Mesendoderm (in vitro differentiated cells): ENCODE data around the gene MEN1. TPM values are rescaled to one million over a fixed set of nuclear protein-coding genes. Genes with fewer than 3 reads are reported as not detected.
A peak's percentile ranks its signal among the peaks of the same experiment; 100 is the strongest.

Source experiments
- DNase-seq: peaks from one replicate; pipeline ENCODE4 v3.0.0; 2013
- H2AK5ac ChIP-seq: 2 replicates; pipeline ENCODE4 v1.6.1; 2013; ENCODE audit warnings: low read length, inconsistent platforms
- H2BK120ac ChIP-seq: 2 replicates; pipeline ENCODE4 v1.6.1; 2013; ENCODE audit warnings: low read depth, mild to moderate bottlenecking, low read length, moderate library complexity, mixed read lengths
- H2BK15ac ChIP-seq: replicated peaks from 2 replicates; pipeline ENCODE4 v1.6.1; 2013; ENCODE audit warnings: low read depth, mild to moderate bottlenecking, moderate library complexity
- H2BK5ac ChIP-seq: 2 replicates; pipeline ENCODE4 v1.6.1; 2013; ENCODE audit warnings: low read length, inconsistent platforms
- H3K18ac ChIP-seq: 2 replicates; pipeline ENCODE4 v1.6.1; 2013; ENCODE audit warnings: mild to moderate bottlenecking, low read length, mixed read lengths
- H3K23ac ChIP-seq: one replicate; pipeline ENCODE4 v1.6.1; 2013; ENCODE audit warnings: low read length
- H3K27ac ChIP-seq: 2 replicates; pipeline ENCODE4 v1.5.1; 2013; ENCODE audit warnings: low read depth, mild to moderate bottlenecking, inconsistent platforms, low read length, moderate library complexity
- H3K27me3 ChIP-seq: 2 replicates; pipeline ENCODE4 v1.6.1; 2013; ENCODE audit warnings: low read length, control low read depth, mild to moderate bottlenecking, inconsistent platforms; ENCODE audit not compliant: insufficient read depth, poor library complexity
- H3K36me3 ChIP-seq: 2 replicates; pipeline ENCODE4 v1.6.1; 2013; ENCODE audit warnings: low read length, inconsistent platforms; ENCODE audit not compliant: control insufficient read depth, insufficient read depth
- H3K4ac ChIP-seq: one replicate; pipeline ENCODE4 v1.6.1; 2013; ENCODE audit warnings: low read depth, mild to moderate bottlenecking, low read length, moderate library complexity
- H3K4me1 ChIP-seq: 2 replicates; pipeline ENCODE4 v1.6.1; 2013; ENCODE audit warnings: low read depth, low read length, inconsistent platforms; ENCODE audit not compliant: control insufficient read depth
- H3K4me2 ChIP-seq: 2 replicates; pipeline ENCODE4 v1.6.1; 2013; ENCODE audit warnings: low read length
- H3K4me3 ChIP-seq: 2 replicates; pipeline ENCODE4 v1.5.1; 2013; ENCODE audit warnings: mild to moderate bottlenecking, low read length
- H3K56ac ChIP-seq: one replicate; pipeline ENCODE4 v1.6.1; 2013; ENCODE audit warnings: low read length
- H3K79me1 ChIP-seq: 2 replicates; pipeline ENCODE4 v1.6.1; 2013; ENCODE audit warnings: low read length, inconsistent platforms
- H3K79me2 ChIP-seq: 2 replicates; pipeline ENCODE4 v1.6.1; 2013; ENCODE audit warnings: mild to moderate bottlenecking, low read length; ENCODE audit not compliant: control insufficient read depth, insufficient read depth
- H3K9ac ChIP-seq: 2 replicates; pipeline ENCODE4 v1.6.1; 2013; ENCODE audit warnings: low read length, inconsistent platforms
- H4K5ac ChIP-seq: one replicate; pipeline ENCODE4 v1.6.1; 2013; ENCODE audit warnings: low read length
- H4K8ac ChIP-seq: one replicate; pipeline ENCODE4 v1.6.1; 2013; ENCODE audit warnings: low read depth, mild to moderate bottlenecking, control low read depth, low read length, moderate library complexity
- WGBS: extraction: QIAGEN DNeasy Blood & Tissue Kit; methylation state at CpG from one replicate; pipeline ENCODE4 v1.1.7; 2013; ENCODE audit warnings: low lambda C conversion rate, missing lambda C conversion rate; ENCODE audit not compliant: insufficient coverage; ENCODE audit errors: extremely low coverage; 5-methylcytosine and 5-hydroxymethylcytosine counted together
- polyA plus RNA-seq, 2 experiments: library from polyadenylated mRNA; stranded (reverse); fragments of 200-250 nt; gene quantifications; one replicate each; pipeline ENCODE4 v1.2.3, GENCODE V29; 2013

MEN1 gene
- 46.1 TPM for polyA plus RNA-seq (2013, experiment 1 of 2)
- 44.6 TPM for polyA plus RNA-seq (2013, experiment 2 of 2)

DNA sequence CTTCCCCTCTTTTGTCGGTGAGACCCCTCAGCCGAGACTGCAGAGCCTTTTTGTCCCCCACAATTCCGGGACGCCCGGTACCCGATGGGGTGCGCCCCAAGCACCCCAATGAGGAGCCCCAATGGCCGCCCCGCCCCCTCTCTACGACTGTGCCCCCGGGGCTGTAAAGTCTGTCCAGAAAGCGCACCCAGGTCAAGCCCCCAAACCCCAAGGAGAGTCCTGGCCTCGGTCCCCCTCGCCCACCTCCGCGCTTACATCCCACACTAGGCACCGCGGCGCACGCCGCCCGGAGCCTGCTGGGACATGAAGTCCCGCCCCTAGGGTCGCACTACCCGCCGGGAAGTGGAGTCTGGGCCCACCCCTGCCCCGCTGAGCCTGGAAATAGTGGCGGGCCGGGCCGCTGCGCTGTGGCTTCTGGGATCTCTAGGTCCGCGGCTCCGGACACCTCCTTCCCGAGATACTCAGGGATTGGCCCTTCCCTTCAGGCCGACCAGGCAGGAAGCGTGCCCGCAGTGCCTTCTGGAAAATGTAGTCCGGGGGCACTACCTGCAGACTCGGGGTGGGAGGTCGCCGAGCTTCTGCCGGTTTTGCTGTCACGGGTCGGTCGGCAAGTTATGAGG is at the start of gene MEN1:
Gene MEN1 (minus strand): TSS at position 281 of the 620 bp plus-strand sequence. CDS start 442 bp downstream, outside the sequence.
- no peak within 1 kb of the TSS for H2BK15ac ChIP-seq
- peaks cover 1% of the 10 kb centered on the region for H3K36me3 ChIP-seq
- H3K4me3 ChIP-seq: peak within 1 kb of the TSS; percentile 80
- DNase-seq: peak; percentile 99
- H2AK5ac ChIP-seq: no peak within 1 kb of the TSS
- H4K5ac ChIP-seq: no peak within 1 kb of the TSS
- peaks cover 3% of the 10 kb centered on the region for H3K79me2 ChIP-seq
- no CpG with 5 or more reads among the region's 46 CpGs for WGBS
- H3K4me2 ChIP-seq: peak within 1 kb of the TSS; percentile 95
- H3K79me1 ChIP-seq: peaks cover 5% of the 10 kb centered on the region
- H3K23ac ChIP-seq: no peak within 1 kb of the TSS
- H4K8ac ChIP-seq: no peak within 1 kb of the TSS
- H3K18ac ChIP-seq: peak within 1 kb of the TSS; percentile 44
- H3K56ac ChIP-seq: peak within 1 kb of the TSS; percentile 86
- no peak within 1 kb of the TSS for H2BK120ac ChIP-seq
- H3K4ac ChIP-seq: peak within 1 kb of the TSS; percentile 78
- H3K4me1 ChIP-seq: peaks cover 3% of the 10 kb centered on the region
- no peak within 1 kb of the TSS for H2BK5ac ChIP-seq
- H3K9ac ChIP-seq: peak within 1 kb of the TSS; percentile 76
- H3K27ac ChIP-seq: no peak within 1 kb of the TSS
- no peaks in the 10 kb centered on the region for H3K27me3 ChIP-seq

DNA sequence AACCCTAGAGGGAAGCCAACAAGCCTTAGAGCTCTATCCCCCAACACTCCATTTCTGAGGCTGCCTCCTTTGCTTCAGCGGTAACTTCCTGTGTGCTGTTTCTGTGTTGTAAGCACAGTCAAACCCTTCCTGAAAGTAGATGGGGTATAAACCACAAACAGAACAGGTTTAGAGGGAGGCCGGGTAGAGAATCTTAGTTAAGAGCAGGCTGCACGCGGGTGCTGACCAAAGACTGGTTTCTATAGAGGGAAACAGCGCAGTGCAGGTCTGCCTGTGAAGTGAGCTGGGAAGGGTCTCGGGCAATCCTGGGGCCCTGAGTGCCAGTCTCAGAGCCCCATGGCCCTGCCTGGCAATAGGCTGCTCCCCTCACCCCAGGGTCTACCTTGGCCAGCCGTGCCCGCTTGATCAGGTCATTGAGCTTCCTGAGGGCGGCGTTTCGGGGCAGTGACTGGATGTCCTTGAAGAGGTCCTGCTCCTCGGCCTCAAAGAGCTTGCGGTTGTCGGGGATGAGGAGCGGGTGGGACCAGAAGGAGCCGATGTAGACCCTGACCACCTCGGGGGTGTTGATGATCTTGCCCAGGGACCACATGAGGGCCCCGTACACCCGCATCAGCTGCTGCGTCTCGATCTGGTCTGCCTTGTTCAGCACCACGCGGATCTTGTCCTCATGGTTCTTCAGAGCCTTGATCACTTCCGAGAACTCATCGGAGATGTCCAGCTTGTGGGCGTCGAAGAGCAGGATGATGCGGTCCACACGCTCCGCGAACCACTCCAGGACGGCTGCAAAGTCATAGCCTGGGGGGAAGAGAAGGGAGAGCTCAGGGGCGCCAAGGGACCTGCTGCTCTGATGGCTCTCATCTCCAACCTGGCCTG is 49.4 kb upstream of the MEN1 start:
- Histone ChIP-seq H3K4me2 (no peak overlapping the region), H2BK15ac (no peak overlapping the region), H3K79me2 (no peaks in the 10 kb centered on the region), H2BK120ac (no peak overlapping the region), H4K8ac (no peak overlapping the region), H3K4me3 (no peak overlapping the region), H2AK5ac (no peak overlapping the region), H3K4me1 (no peaks in the 10 kb centered on the region), H3K27me3 (no peaks in the 10 kb centered on the region), H3K56ac (no peak overlapping the region), H2BK5ac (no peak overlapping the region), H3K4ac (no peak overlapping the region), H3K27ac (no peak overlapping the region), H3K9ac (no peak overlapping the region), H3K23ac (no peak overlapping the region), H3K79me1 (no peaks in the 10 kb centered on the region), H3K18ac (no peak overlapping the region), H3K36me3 (no peaks in the 10 kb centered on the region), H4K5ac (no peak overlapping the region)
- no peak for DNase-seq
- no CpG with 5 or more reads among the region's 33 CpGs for WGBS

DNA sequence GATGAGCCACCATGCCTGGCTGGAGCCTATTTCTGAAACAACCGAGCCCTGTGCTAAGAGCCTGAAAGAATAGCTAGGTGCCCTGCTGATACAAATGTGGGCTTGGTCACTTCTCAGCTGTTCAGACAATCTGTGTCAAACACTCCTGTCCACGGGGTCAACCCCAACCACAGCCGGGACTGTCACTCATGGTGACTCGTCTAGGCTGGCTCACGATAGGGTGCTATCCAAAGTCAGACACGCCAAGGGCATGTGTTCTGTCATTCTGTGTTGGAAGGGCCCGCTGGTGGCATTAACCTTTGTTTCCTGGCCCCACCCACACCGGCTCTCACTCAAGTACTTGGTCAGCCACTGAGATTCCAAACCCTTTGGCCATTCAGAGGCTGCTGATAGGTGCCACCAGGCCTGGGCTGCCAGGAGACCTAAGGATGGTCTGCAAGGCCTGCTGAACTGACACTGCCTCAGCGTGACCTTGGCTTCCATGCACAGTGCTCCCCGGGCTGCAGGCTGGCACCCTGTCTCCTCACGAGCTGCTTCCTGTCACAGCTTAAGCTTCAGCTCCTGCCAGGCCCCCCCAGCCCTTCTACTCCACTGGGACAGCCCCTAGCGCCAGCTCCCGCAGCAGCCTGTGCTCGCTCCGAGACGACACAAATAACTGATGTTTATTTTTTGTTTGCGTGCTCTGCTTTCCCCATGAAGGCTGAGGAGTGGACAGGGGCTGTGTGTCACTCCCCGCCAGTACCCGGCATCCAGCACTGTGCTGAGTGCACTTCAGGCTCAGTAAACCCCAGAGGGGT is 48.3 kb upstream of the MEN1 start:
- Histone ChIP-seq H2AK5ac (no peak overlapping the region), H4K8ac (no peak overlapping the region), H4K5ac (no peak overlapping the region), H3K79me1 (no peaks in the 10 kb centered on the region), H3K23ac (no peak overlapping the region), H3K18ac (no peak overlapping the region), H3K4me1 (no peaks in the 10 kb centered on the region), H3K27ac (no peak overlapping the region), H3K56ac (no peak overlapping the region), H3K36me3 (no peaks in the 10 kb centered on the region), H3K4me3 (no peak overlapping the region), H2BK15ac (no peak overlapping the region), H3K79me2 (no peaks in the 10 kb centered on the region), H2BK120ac (no peak overlapping the region), H3K4ac (no peak overlapping the region), H3K27me3 (no peaks in the 10 kb centered on the region), H3K9ac (no peak overlapping the region), H2BK5ac (no peak overlapping the region), H3K4me2 (no peak overlapping the region)
- WGBS: no CpG with 5 or more reads among the region's 19 CpGs
- DNase-seq: no peak

DNA sequence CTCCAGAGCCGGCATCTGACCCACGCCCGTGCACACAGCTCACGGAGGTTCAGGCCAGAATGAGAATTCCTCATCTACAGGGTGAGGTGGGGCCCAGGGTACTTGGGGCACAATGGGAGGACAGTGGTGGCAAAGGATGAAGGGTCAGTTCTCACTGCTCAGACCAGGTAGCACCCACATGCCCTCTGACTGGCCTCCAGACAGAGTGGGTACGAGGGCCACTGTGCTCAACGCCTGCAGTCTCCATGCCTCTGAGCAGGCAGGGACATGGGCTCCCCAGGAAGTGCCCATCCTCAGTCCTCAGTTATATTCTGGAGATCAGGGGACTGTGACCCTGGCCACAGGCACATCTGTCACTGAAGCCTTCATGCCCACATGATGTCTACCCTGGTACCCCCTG is 47.1 kb upstream of the MEN1 start:
- Histone ChIP-seq H3K4me1 (no peaks in the 10 kb centered on the region), H3K27ac (no peak overlapping the region), H4K8ac (no peak overlapping the region), H3K9ac (no peak overlapping the region), H2BK5ac (no peak overlapping the region), H3K27me3 (no peaks in the 10 kb centered on the region), H3K79me2 (no peaks in the 10 kb centered on the region), H3K4me3 (no peak overlapping the region), H2AK5ac (no peak overlapping the region), H3K23ac (no peak overlapping the region), H3K56ac (no peak overlapping the region), H3K18ac (no peak overlapping the region), H3K79me1 (no peaks in the 10 kb centered on the region), H2BK15ac (no peak overlapping the region), H3K36me3 (no peaks in the 10 kb centered on the region), H4K5ac (no peak overlapping the region), H3K4me2 (no peak overlapping the region), H2BK120ac (no peak overlapping the region), H3K4ac (no peak overlapping the region)
- no CpG with 5 or more reads among the region's 6 CpGs for WGBS
- DNase-seq: no peak

DNA sequence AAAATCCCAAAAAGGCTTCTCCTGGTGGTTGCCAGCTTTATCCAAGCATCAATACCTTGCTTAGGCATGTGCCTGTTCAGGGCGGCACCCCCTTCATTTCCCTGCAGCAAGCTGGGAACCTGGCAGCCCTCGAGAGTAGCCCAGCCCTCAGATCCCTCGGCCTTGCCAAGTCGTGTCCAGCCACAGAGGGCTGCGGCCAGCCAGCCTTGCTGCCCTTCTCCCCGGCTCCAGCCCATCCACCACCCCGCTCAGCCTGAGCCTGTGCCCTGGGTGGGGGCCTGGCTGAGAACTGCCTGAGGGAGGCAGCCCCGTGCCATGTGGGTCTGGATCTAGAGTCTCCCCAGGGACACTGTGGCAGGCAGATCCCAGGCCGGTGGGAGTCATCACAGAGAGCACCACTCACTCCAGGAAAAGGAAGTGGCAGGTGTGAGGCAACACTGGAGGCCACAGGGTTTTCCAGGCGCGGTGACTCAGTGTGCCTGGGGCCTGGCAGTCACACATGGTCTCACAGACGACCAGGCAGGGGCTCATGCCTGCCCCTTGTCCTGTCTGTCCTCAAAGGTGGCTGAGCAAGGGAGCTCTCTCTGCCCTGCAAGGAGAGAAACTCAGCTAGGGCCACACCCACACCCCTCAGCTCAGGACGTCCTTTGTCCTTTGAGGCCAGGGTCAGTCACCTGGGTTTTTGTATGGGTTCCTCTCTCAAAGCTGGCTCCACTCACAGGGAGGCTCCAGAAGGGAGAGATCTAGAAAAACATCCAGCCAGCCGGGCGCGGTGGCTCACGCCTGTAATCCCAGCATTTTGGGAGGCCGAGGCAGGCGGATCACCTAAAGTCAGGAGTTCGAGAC is 46.3 kb upstream of the MEN1 start:
- Histone ChIP-seq H3K27ac (no peak overlapping the region), H3K79me1 (no peaks in the 10 kb centered on the region), H2BK120ac (no peak overlapping the region), H4K8ac (no peak overlapping the region), H4K5ac (no peak overlapping the region), H3K27me3 (no peaks in the 10 kb centered on the region), H2AK5ac (no peak overlapping the region), H3K4me2 (no peak overlapping the region), H3K9ac (no peak overlapping the region), H3K4ac (no peak overlapping the region), H3K23ac (no peak overlapping the region), H3K36me3 (no peaks in the 10 kb centered on the region), H3K4me3 (no peak overlapping the region), H3K18ac (no peak overlapping the region), H3K79me2 (no peaks in the 10 kb centered on the region), H2BK15ac (no peak overlapping the region), H2BK5ac (no peak overlapping the region), H3K56ac (peak overlapping the region; percentile 7), H3K4me1 (no peaks in the 10 kb centered on the region)
- WGBS: no CpG with 5 or more reads among the region's 20 CpGs
- peak; percentile 52 for DNase-seq
